T1000 (cell line): Measurements from ENCODE around the gene SMAD7.

Experiments
- DNase-seq: peaks from one replicate; lab custom pipeline; 2025; ENCODE audit warnings: mixed read lengths; lab: John Stamatoyannopoulos, UW

SMAD7 gene

DNA sequence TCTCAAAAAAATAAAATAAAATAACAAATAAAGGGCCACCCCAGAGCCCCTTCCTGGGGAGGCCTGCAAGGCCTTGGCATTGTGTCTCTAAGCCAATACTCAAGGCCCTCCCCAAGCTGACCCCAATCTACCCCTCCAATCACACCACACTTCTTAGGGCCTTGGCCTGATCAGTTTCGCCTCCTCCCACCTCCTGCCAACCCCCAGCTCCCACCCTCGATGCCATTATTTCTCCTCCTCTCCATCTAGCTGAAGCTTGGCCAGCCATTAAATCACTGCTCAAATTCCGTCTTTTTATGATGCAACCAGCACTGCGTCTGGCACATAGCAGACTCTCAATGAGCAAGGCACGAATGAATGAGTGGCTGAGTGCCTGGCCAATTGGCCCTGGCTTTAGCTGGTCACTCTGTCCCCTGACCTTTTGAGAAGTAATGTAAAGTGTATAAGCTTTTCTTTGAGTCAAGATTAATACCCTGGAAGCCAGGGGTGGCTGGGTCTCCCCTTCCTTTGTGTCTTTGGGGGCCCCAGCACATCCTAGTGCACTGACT, 55.9 kb downstream of the SMAD7 start:
- DNase-seq, result no peak

GRCh38 chr18:48893608-48894600, 56.9 kb downstream of the SMAD7 start:
- DNase-seq, result no peak

DNA sequence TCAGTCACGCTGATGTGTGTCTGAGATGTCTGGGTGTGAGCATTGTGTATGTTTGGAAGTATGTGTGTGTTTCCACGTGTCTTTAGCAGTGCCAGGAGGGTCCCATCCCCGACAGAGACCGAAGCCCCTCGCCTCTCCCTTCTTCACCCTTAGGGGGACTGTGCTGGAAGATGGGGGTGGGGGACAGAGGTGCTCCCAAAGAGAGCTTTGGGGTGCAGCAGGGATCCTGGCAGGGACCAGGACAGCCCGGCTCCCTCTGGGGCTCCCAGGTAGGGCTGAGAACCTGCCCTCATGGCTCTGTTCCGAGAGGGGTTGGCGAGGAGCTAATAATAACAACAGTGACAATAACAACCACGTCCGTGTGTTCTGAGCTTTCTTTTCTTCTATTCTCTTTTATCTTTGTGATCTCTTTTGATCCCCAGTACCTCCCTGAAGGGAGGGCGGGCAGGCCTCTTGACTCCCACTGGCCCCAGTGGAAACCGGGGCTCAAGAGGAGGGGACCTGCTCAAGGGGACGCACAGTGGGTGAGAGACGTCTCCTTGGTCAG, 57.6 kb downstream of the SMAD7 start:
- no peak for DNase-seq

DNA sequence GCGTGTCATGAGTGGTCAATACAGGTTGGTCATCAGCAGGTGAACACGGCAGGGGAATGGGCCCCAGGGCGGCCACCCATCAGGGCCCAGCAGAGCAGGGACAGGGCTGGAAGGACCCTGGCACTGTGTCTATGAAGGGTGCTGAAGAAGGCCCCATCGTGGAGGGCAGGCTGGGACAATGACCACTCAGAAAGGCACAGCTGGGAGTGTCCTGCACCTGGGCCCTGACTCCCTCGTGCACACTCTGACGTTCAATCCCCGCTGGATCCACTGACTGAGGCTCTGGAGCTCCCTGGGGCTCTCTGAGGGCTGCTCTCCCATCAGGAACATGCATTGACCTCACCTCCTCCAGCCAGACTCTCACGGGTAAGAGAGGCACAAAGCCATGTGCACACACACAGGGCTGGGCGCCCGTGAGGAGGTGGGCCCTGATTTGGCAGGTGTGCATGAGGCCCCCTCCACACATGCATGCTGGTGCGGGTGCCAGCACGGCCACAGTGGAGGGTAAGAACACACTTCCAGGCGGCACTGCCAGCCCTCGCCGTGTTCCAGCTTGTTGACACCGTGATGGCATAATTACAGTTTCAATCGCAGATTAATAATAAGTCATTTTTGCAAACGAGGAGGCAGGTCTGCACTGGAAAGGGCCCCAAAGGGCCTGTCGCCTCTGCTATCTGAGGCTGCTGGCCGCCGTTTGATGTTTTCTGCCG, 58.5 kb downstream of the SMAD7 start:
- no peak for DNase-seq

- no peak for DNase-seq
Observed at GRCh38 chr18:48891721-48892120, 59.0 kb downstream of the SMAD7 start.

GRCh38 chr18:48889981-48890762, 60.6 kb downstream of the SMAD7 start:
- DNase-seq, result no peak

DNA sequence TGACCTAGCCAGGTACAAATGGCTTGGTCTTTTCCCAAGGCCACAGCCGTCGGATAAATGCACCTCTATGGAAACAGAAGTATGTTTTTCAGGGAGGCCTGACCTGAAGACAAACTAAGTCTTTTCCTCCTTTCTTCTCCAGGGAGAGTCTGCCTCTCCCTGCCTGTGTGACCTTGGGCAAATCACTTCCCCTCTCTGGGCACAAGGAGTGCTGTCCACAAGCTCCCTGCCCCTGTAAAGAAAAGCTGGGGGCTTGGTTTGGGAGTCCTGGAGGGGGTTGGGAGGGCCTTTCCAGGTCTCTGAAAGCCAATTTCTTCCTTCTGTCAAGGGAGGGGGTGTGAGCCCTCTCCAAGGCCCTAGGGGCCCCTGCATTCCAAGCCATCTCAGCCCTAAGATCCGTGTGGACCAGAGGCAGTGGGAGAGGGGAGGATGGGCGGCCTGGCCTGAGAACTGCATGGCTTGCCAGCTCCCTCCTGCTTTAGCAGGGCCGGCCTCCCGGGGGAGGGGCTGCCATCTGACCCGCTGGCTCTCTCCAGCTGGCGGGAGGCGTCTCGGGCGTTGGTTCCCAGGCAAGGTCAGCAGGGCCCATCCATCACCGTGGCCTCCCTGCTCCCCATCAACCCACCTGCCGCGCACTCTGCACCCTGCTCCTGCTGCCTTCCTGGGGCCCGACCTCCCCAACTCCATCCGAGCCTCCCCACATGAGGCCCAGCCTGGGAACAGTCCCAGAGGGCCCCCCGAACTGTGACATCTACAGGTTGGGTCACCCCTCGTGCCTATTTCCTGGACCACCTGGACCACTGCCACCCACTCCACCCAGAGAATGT, 61.4 kb downstream of the SMAD7 start:
- DNase-seq, result no peak

GRCh38 chr18:48888773-48889080, 62.0 kb downstream of the SMAD7 start:
- no peak for DNase-seq

DNA sequence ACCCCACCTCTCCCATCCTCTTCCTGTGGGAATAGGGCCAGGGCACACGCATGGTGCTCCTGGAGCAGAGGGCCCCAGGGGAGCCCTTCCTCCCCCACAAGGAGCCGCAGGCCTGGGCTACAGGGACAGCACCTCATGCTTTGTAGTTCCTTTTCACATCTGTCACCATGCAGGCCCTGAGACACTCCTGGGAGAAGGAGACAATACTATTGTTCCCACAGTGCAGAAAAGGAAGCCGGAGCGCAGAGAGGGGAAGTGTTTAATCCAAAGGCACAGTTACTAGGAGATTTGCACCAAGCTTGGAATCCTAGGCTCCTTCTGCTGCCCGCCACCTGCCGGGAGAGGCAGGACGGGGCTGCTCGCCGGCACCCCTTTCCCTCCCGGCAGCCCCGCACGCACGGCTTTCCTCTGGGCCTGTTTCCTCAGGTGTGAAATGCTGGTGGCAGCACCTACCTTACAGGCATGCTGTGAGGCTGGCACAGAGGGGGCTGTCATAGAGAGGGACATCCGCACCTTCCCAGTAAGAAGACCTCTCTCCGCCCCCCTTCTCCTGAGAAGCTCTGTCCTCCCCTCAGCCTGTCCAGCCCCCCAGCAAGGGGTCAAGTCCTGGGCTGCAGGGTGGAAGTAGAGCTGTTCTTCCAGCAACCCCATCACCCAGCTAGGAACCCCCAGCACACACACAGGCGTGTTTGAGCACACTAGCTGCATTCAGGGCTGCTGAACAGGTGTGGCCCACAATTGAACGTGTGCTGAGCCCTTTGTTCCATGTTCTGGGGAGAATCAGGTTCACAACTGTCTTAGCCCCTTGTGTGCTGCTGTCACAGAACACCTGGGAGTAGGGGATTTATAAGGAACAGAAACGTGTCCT, 62.6 kb downstream of the SMAD7 start:
- DNase-seq, result no peak

DNA sequence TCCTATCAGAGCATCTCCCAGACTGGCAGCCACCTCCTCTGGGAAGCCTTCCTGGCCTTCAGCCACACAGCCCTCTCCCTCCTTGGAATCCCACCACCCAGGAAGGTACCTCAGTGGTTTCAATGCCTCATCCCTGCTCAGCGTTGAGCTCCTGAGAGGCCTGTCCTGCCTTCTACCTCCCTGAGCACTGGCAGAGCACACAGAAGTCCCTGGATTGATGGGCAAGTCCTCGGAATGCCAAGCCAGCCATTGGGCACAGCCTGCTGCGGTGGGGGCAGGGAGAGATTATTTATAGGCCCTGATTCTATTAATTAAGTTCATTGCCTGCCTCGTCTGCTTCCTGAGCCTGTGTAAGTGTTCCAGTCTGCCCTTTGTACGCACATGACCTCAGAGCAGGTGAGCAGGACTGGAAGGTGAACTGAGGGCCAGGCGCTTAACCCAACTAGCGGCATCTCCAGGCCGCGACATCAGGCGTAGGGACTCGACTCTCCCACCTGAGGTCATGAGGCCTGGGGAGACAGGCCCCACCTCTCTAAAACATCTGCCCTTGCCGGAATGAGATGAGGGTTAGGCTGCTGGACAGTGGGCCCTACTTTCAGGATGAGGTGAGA, 63.4 kb downstream of the SMAD7 start:
- DNase-seq, result no peak

GRCh38 chr18:48886520-48887293, 64.1 kb downstream of the SMAD7 start:
- DNase-seq, result no peak

DNA sequence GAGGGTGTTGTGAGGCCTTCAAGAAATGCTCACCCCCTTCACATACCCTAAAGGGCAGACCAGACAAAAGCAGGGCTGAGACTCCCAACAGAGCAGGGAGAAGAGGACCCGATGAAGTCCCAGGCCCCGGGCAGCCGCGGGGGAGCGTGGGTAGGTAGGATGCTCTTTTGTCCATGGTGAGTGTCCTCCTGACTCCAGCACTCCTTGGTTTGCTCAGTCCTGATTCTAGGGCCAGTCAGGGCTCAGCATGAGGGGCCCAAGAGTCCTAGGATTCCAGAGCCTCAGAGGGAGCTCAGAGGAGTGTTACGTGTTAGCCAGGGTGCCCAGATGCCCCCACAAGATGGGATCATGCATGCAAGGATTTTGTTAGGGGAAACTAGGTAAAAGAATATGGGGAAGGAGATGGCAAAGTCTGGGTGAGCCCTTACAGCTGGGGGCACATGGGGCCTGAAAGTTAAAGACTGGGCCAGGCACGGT, 64.8 kb downstream of the SMAD7 start:
- DNase-seq, result no peak

GRCh38 chr18:48885266-48885923, 65.4 kb downstream of the SMAD7 start:
- no peak for DNase-seq

DNA sequence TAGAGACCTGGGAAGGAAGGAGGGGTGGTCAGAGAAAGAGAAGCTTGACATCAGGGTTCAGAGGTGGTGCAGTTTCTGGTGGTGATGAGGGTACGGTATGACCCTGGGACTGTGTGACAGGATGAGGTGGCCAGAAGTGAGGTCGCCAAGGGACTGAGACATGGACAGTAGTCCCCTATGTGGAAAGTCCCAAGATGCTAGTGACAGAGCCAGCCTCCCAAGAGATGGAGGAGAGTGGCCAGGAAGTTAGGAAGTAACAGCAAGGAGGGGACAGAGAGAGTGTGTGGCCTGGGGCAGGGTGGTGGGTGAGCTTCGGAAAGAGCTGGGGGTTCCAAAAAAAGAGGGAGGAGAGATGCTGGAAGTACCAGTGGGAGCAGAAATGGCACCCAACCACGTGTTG, 66.0 kb downstream of the SMAD7 start:
- no peak for DNase-seq

DNA sequence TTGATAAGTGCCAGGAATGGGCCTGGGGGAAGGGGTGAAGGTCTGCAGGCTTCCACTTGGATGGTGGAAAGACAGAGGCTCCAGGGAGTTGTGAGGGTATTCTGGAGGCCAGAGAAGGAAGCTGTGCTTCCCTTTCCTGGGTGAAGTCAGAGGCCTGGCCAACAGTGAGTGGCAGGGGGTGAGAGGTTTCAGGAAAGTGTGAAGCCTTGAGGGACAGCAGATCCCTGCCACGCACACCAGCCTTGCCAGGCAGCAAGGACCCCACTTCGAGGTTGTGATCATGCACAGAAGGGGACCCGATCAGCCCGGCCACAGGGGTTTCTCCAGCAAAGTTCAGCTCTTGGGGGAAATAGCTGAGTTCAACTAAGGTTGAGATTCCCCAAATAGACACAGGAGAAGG, 66.5 kb downstream of the SMAD7 start:
- DNase-seq, result no peak

GRCh38 chr18:48882379-48882778, 68.4 kb downstream of the SMAD7 start:
- no peak for DNase-seq

GRCh38 chr18:48880931-48881330, 69.8 kb downstream of the SMAD7 start:
- DNase-seq, result no peak

DNA sequence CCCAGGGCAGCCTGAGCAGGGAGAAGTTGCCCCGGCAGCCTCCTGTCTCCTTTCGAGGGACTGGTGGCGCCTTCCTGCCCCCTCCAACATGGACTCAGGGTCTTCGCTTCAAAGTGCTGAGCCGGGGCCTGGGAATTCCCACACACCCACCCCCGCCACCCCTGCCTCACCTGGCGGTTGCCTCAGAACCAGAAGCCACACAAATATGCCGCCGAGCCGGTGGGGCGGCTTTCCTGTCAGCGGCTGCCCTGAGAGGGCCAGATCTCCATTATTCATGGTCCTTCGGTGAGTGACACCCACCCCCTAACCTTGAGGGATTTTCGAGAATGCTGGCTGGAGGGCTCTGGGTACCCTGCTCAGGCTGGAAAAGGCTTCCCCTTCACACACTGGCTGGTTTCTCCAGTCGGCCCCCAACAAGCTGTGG, 71.7 kb downstream of the SMAD7 start:
- DNase-seq, result no peak
